ENCODE results near the gene SPATA12. TPM values are rescaled to one million over a fixed set of nuclear protein-coding genes. Genes with fewer than 3 reads are reported as not detected.

The SPATA12 gene
- total and polyA plus RNA-seq, 7 donors = 0.01 TPM; not detected in 6

GRCh38 chr3:57052662-57053061, 7.8 kb upstream of the SPATA12 start:
- intact Hi-C loops (cut with DNase I) = no loop called here
- Histone ChIP-seq H3K27me3 (ENCODE audit: insufficient read depth in 3 of 3, low read length in 2 of 3) (no peaks in the 10 kb centered on the region), H3K4me1 (no peaks in the 10 kb centered on the region), H3K36me3 (ENCODE audit: insufficient read depth in 1 of 2, low read depth in 1 of 2) (no peaks in the 10 kb centered on the region), H3K4me3 (no peak overlapping the region), H3K27ac (no peak overlapping the region), H3K9me3 (no peaks in the 10 kb centered on the region)
- DNase-seq = no peak
- TF ChIP-seq CTCF (IDR thresholded peaks at IDR 0.05) = no peak
- ATAC-seq = no peak
- WGBS, 3 donors = 88 to 99% (median 92%) methylated on average over 5 of the region's 5 CpGs

- intact Hi-C loops (cut with DNase I) = no loop called here
- no peaks in the 10 kb centered on the region for H3K9me3 ChIP-seq
- H3K27me3 ChIP-seq (ENCODE audit: insufficient read depth in 3 of 3, low read length in 2 of 3) = no peaks in the 10 kb centered on the region
- DNase-seq = no peak
- no peaks in the 10 kb centered on the region for H3K36me3 ChIP-seq (ENCODE audit: insufficient read depth in 1 of 2, low read depth in 1 of 2)
- no peak for ATAC-seq
- no peak overlapping the region for H3K27ac ChIP-seq
- TF ChIP-seq CTCF (IDR thresholded peaks at IDR 0.05) = no peak
- no peak overlapping the region for H3K4me3 ChIP-seq
- whole genome bisulfite sequencing, 3 donors = 92 to 93% (median 92%) methylated on average over 6 of the region's 6 CpGs
- no peaks in the 10 kb centered on the region for H3K4me1 ChIP-seq
These were observed 7.3 kb upstream of the SPATA12 start for GRCh38 chr3:57053122-57053521.

- Histone ChIP-seq H3K27ac (no peak overlapping the region), H3K9me3 (no peaks in the 10 kb centered on the region), H3K36me3 (ENCODE audit: insufficient read depth in 1 of 2, low read depth in 1 of 2) (no peaks in the 10 kb centered on the region), H3K4me3 (no peak overlapping the region), H3K27me3 (ENCODE audit: insufficient read depth in 3 of 3, low read length in 2 of 3) (peaks cover 0 to 3% (median 0%) of the 10 kb centered on the region in 3 donors), H3K4me1 (no peaks in the 10 kb centered on the region)
- DNase-seq (no peak), ATAC-seq (no peak)
- no peak for TF ChIP-seq CTCF (IDR thresholded peaks at IDR 0.05)
- WGBS, 3 donors = 75 to 80% (median 78%) methylated on average over 6 of the region's 6 CpGs
- intact Hi-C loops (cut with DNase I) = no loop called here
These were observed 3.1 kb upstream of the SPATA12 start for GRCh38 chr3:57057351-57057750.

- no peak overlapping the region for H3K4me3 ChIP-seq
- H3K27me3 ChIP-seq (ENCODE audit: insufficient read depth in 3 of 3, low read length in 2 of 3) = peaks cover 0 to 3% (median 0%) of the 10 kb centered on the region in 3 donors
- intact Hi-C loops (cut with DNase I) = no loop called here
- H3K36me3 ChIP-seq (ENCODE audit: insufficient read depth in 1 of 2, low read depth in 1 of 2) = no peaks in the 10 kb centered on the region
- H3K27ac ChIP-seq = no peak overlapping the region
- TF ChIP-seq CTCF (IDR thresholded peaks at IDR 0.05) = no peak
- DNase-seq (no peak), ATAC-seq (no peak)
- H3K9me3 ChIP-seq = no peaks in the 10 kb centered on the region
- H3K4me1 ChIP-seq = no peaks in the 10 kb centered on the region
- WGBS, 3 donors = 79 to 82% (median 81%) methylated on average over 3 of the region's 3 CpGs
These were observed 1.1 kb upstream of the SPATA12 start for GRCh38 chr3:57059411-57059810.

- intact Hi-C loops (cut with DNase I) = no loop called here
- WGBS, 3 donors = 92 to 95% (median 94%) methylated on average over 3 of the region's 3 CpGs
- Histone ChIP-seq H3K27ac (no peak overlapping the region), H3K36me3 (ENCODE audit: insufficient read depth in 1 of 2, low read depth in 1 of 2) (no peaks in the 10 kb centered on the region), H3K4me1 (no peaks in the 10 kb centered on the region), H3K27me3 (ENCODE audit: insufficient read depth in 3 of 3, low read length in 2 of 3) (peaks cover 0 to 3% (median 0%) of the 10 kb centered on the region in 3 donors), H3K4me3 (no peak overlapping the region), H3K9me3 (no peaks in the 10 kb centered on the region)
- ATAC-seq (no peak), DNase-seq (no peak)
- TF ChIP-seq CTCF (IDR thresholded peaks at IDR 0.05) = no peak
These were observed 1.1 kb downstream of the SPATA12 start for GRCh38 chr3:57061556-57061955.

All from psoas muscle (tissue), 8 donors.